Measurements from ENCODE around the gene AQP9. TPM values are rescaled to one million over a fixed set of nuclear protein-coding genes. Genes with fewer than 3 reads are reported as not detected.
A peak's percentile ranks its signal among the peaks of the same experiment; 100 is the strongest.
"Not testable (repeated sequence)": the region's sequence is repeated elsewhere in the genome, so short reads cannot be mapped to it uniquely, and the experiment has no call there.

The AQP9 gene
- total and polyA plus RNA-seq, 8 donors: 0.06 to 137 (median 0.24) TPM; not detected in 1

GRCh38 chr15:58200739-58201138, 62.6 kb downstream of the AQP9 start:
- TF ChIP-seq CTCF (IDR thresholded peaks at IDR 0.05): no peak
- no peak for ATAC-seq
- intact Hi-C loops (cut with DNase I): no loop called here
- Histone ChIP-seq H3K9me3 (no peaks in the 10 kb centered on the region), H3K36me3 (no peaks in the 10 kb centered on the region), H3K4me1 (peaks cover 0 to 7% of the 10 kb centered on the region in 2 donors), H3K27me3 (no peaks in the 10 kb centered on the region), H3K4me3 (no peak overlapping the region), H3K27ac (no peak overlapping the region)
- no peak for DNase-seq

GRCh38 chr15:58201516-58201915, 63.3 kb downstream of the AQP9 start:
- ATAC-seq (no peak), DNase-seq (no peak)
- Histone ChIP-seq H3K4me3 (no peak overlapping the region), H3K27me3 (no peaks in the 10 kb centered on the region), H3K9me3 (no peaks in the 10 kb centered on the region), H3K4me1 (peaks cover 0 to 7% of the 10 kb centered on the region in 2 donors), H3K27ac (no peak overlapping the region), H3K36me3 (no peaks in the 10 kb centered on the region)
- intact Hi-C loops (cut with DNase I): no loop called here
- TF ChIP-seq CTCF (IDR thresholded peaks at IDR 0.05): no peak

- Histone ChIP-seq H3K4me1 (peaks cover 0 to 7% of the 10 kb centered on the region in 2 donors), H3K27me3 (no peaks in the 10 kb centered on the region), H3K4me3 (no peak overlapping the region), H3K27ac (no peak overlapping the region), H3K9me3 (no peaks in the 10 kb centered on the region), H3K36me3 (no peaks in the 10 kb centered on the region)
- intact Hi-C loops (cut with DNase I): no loop called here
- DNase-seq (peak in 1 of 4 donors; percentile 37), ATAC-seq (peak; percentile 44)
- no peak for TF ChIP-seq CTCF (IDR thresholded peaks at IDR 0.05)
These were observed 65.4 kb downstream of the AQP9 start for GRCh38 chr15:58203537-58203936.

- Histone ChIP-seq H3K27me3 (no peaks in the 10 kb centered on the region), H3K27ac (no peak overlapping the region), H3K36me3 (no peaks in the 10 kb centered on the region), H3K4me1 (peaks cover 0 to 7% of the 10 kb centered on the region in 2 donors), H3K9me3 (no peaks in the 10 kb centered on the region), H3K4me3 (no peak overlapping the region)
- intact Hi-C loops (cut with DNase I): no loop called here
- ATAC-seq (no peak), DNase-seq (no peak)
- no peak for TF ChIP-seq CTCF (IDR thresholded peaks at IDR 0.05)
These were observed 68.0 kb downstream of the AQP9 start for GRCh38 chr15:58206151-58206550.

- H3K4me3 ChIP-seq; DNase-seq; H3K27ac ChIP-seq; ATAC-seq; intact Hi-C loops (cut with DNase I); H3K9me3 ChIP-seq; H3K36me3 ChIP-seq; H3K4me1 ChIP-seq; H3K27me3 ChIP-seq: not testable (repeated sequence)
These were observed 70.0 kb downstream of the AQP9 start for GRCh38 chr15:58208217-58208616.

DNA sequence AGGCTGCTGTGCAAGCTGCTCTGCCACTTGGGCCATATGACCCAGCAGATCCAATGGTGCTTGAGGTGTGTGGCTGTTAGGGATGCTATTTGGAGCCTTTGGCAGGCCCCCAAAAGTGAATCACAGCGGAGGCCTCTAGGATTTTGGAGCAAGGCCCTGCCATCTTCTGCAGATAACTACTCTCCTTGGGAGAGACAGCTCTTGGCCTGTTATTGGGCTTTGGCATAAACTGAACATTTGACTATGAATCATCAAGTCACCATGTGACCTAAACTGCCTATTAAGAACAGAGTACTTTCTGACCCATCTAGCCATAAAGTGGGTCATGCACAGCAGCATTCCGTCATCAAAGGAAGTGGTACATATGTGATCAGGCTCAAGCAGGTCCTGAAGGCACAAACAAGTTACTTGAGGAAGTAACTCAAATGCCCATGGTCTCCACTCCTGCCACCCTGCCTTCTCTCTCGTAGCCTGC, 70.9 kb downstream of the AQP9 start:
- H3K27ac ChIP-seq: peak overlapping the region in 1 of 2 donors; percentile 63
- intact Hi-C loops (cut with DNase I); H3K36me3 ChIP-seq; H3K4me1 ChIP-seq; H3K27me3 ChIP-seq; ATAC-seq; H3K9me3 ChIP-seq; H3K4me3 ChIP-seq: not testable (repeated sequence)
- peak in 1 of 4 donors; percentile 46 for DNase-seq

DNA sequence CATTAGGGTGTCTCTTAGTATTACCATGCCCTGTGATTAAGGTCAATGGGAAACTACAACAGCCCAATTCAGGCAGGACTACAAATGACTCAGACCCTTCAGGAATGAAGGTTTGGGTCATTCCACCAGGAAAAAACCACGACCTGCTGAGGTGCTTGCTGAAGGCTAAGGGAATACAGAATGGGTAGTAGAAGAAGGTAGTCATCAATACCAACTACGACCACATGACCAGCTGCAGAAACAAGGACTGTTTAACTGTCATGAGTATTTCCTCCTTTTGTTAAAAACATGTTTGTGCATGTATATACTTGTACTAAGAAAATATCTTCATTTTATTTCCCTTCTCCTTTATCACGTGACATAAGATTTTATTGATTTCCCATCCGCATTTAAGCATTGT, 71.8 kb downstream of the AQP9 start:
- peak overlapping the region in 1 of 2 donors; percentile 63 for H3K27ac ChIP-seq
- DNase-seq; intact Hi-C loops (cut with DNase I); H3K4me1 ChIP-seq; ATAC-seq; H3K4me3 ChIP-seq; H3K9me3 ChIP-seq; H3K27me3 ChIP-seq; H3K36me3 ChIP-seq: not testable (repeated sequence)

All from left lung (tissue), 10 donors.